SK-N-SH (cell line): ENCODE measurements around the gene OBSCN.

Experiments used
- CTCF ChIP-seq: fragments of 200-600 bp; sonication (generic); IDR thresholded peaks from 2 replicates; pipeline ENCODE4 v1.6.1; 2017; ENCODE audit warnings: antibody characterized with exemption, mild to moderate bottlenecking, moderate library complexity
- ELF1 ChIP-seq: IDR thresholded peaks from 2 replicates; pipeline ENCODE4 v1.4.0; 2012
- EZH2phosphoT487 ChIP-seq: fragments of 200-600 bp; sonication (generic); IDR thresholded peaks from 2 replicates; pipeline ENCODE4 v1.6.1; 2017; ENCODE audit warnings: low read depth, mixed run types, mild to moderate bottlenecking, antibody characterized with exemption, moderate library complexity, borderline replicate concordance
- FOXJ3 ChIP-seq: sonication (generic); formaldehyde crosslinking; IDR thresholded peaks from 2 replicates; pipeline ENCODE4 v1.5.1; 2020; ENCODE audit warnings: mild to moderate bottlenecking, missing genetic modification reagents
- MAX ChIP-seq: IDR thresholded peaks from 2 replicates; pipeline ENCODE4 v1.4.0; 2012; ENCODE audit warnings: low read depth
- RFX5 ChIP-seq: IDR thresholded peaks from 2 replicates; pipeline ENCODE4 v1.6.1; 2012; ENCODE audit warnings: mild to moderate bottlenecking, improper control_type of control experiment, low read length
- TEAD4 ChIP-seq: IDR thresholded peaks from 2 replicates; pipeline ENCODE4 v1.4.0; 2012; ENCODE audit warnings: mild to moderate bottlenecking, borderline replicate concordance; ENCODE audit not compliant: insufficient read depth
- USF2 ChIP-seq: fragments of 150-350 bp; IDR thresholded peaks from 2 replicates; pipeline ENCODE4 v1.6.1; 2017; ENCODE audit warnings: antibody characterized with exemption, low read length, low read depth, borderline replicate concordance
- ZBTB33 ChIP-seq: IDR thresholded peaks from 2 replicates; pipeline ENCODE4 v1.4.0; 2012; ENCODE audit warnings: low read depth, borderline replicate concordance

GRCh38 chr1:228364068-228364705 lies 156.3 kb downstream of the OBSCN start:
- TF ChIP-seq CTCF, result no peak
- TF ChIP-seq ZBTB33, result no peak
- no peak for TF ChIP-seq USF2
- no peak for TF ChIP-seq EZH2phosphoT487
- no peak for TF ChIP-seq FOXJ3 (CRISPR knock-in tag)
- no peak for TF ChIP-seq TEAD4
- TF ChIP-seq MAX, result no peak
- no peak for TF ChIP-seq RFX5
- TF ChIP-seq ELF1, result no peak
